GM21390 (cell line): ENCODE data around the gene MAML3.

Source experiments
- ATAC-seq: cut with Tn5 transposase; IDR thresholded peaks from one replicate; pipeline ENCODE4 v1.9.1; 2021; ENCODE audit not compliant: unreplicated experiment

Gene MAML3

DNA sequence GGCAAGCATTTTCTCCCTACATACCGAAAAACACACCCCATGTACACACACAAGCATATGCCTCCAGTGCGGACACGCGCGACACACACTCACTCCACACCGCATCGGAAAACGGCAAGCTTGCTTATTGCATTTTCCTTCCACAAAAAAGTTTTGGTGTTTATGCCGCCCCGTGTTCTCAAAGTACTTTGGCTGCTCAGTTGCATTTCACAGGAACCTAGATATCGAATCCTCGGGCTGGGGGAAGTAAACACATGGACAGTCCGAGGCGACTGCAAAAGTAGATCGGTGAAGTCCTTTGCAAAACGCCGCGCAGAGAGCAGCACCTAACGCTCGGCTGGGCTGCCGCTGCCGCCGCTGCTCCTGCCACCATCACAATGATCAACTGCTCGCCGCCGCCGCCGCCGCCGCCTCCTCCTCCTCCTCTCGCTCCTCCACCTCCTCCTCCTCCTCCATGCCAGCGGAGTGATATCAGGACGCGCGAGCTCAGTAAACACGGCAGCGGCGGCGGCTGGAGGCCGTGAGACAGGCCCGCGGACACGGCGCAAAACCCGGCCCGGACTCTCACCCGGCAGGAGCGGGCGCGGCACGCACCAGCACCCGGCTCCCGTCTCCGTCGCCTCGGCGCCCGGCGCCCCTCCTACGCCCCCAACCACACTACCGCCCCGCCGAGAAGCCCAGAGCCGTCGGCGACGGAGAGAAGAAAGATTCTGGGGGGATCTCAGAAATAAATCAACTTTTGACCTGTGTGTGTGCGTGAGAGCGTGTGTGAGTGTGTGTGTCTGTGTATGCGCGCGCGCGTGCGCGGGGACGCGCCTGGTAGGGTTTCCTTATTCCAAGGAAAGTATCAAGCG is at the start of gene MAML3:
Gene MAML3 (minus strand): TSS at position 467 of the 854 bp plus-strand sequence. CDS start 857 bp downstream, outside the sequence.
- ATAC-seq = peak; percentile 33

DNA sequence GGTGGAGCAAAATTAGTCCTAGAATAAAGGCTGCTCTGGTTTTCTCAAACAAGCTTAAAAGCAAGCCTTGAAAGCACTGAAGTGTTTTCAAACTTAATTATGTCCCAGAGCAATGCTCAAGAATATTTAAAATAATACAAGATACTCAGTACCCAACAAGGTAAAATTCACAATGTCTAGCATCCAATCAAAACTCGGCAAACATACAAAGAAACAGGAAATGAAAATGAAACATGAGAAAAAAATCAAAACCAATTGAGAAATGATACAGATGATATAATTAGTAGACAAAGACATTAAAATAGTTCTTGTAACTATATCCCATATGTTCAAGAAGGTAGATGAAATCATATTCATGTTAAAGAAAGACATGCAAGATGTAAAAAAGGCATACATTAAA is 45.0 kb upstream of the MAML3 start:
- ATAC-seq = no peak

DNA sequence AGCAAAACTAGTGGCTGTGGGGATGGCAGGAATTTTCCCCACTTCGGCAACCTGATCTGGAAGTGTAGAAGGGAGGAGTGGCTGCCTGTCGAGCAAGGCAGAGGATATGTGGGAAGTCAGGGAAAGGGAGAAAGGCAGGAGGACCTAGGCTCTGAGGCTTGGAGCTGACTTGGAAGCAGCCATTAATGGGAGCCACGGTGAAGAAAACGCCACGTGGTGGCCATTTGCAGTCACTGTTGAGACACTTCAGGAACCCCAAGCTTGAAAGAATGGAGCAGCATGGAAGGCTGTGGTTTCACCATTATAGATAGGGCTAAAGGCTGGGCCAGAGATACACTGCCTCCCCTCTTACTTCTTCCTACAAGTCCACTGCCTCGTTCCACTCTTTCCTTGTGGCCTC is 41.8 kb upstream of the MAML3 start:
- no peak for ATAC-seq

DNA sequence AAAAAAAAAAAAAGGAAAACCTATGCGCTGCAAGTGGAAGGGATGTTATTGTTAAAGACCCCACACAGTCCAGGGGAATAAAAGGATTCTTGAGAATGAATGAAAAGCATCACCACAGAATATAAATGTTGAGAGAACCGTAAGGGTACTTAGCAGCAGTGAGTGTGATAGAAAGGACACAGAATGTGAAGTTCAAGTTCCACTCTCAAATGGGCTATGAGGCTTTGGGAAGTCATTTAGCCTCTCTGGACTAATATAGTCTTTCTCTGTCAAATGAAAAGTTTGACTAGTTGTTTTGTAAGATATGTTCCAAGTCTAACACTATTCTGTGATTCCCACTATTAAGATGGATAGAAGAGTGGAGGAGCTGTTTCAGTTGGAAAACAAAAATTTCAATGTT is 35.8 kb upstream of the MAML3 start:
- ATAC-seq = no peak

DNA sequence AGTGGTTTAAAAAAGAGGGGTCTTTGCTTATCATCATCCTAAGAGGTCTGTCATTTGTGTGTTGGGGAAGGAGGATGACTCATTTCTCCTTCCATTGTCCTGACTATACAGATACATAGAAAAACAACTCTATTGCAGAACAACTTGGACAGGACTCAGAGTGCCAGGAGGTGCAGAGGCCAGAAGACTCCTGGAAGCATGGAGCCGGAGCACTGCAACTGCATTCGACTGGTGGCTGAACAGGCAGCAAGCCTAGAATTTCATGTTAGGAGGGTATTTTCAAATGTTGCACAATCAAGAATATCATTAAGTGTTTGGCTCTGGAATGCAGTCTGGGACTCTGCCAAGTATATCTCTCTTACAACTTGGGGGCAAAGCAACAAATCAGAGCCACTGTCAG is 35.0 kb upstream of the MAML3 start:
- no peak for ATAC-seq

DNA sequence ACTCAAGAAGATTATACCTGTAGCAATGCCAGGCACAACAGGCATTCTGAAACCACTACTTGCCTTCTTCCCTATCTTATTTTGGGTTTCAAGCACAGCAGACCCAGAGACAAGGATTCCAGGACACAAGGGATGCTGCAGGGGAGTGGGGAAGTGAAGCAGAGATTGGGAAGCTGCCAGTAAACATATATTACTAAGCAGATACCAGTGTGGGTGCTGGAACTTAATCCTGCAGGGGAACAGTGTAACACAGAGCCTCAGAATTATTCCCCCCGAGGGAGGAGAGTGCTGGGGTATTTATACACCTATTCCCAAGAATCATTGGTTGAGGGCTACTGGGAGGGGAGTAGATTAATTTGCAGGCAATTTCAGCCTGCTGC is 33.3 kb upstream of the MAML3 start:
- no peak for ATAC-seq

DNA sequence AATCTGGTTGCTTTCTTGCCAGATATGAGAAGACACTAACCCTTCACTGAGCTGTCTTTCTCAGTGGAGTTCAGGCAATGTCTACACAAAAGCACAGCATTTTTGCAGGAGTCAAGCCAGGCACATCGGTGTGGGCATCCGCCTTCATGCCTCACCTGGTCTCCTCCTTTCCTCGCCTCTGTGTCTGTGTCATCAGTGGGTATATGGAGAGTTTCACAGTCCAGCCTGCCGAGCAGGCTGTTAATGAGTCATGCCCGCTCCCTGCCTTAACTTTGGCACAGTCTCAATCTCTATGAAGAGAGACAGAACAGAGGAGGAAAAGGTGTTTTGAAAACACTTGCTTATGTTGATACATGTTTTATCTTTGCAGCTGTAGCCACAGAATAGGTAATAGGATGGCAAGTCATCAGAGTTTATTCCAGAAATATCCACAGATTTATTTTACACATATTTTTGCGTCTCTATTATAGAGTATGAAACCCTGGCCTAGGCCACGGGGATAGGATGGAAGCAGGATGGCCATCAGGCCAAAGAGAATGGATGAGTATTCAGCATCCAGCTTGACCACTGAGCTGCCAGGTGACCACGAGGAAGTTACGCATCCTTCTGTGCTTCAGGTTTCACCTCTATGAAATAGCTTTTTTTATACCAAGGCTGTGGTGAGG is 32.8 kb upstream of the MAML3 start:
- ATAC-seq = no peak

DNA sequence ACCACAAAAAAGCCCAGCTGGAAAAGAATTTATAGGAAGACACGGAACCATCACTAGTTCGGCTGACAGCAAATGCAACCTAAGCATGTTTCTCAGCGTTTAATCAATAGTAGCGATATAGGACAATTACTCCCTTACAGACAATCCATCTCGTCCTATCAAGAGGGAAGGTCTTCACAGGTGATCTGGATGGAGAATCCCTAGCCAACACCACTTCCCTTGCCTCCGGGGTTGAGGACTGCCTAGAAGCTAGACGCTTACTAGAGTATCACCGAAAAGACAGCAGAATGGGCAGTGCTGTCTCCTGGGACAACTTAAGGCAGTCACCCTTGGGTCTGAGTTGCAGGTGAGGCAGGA is 32.1 kb upstream of the MAML3 start:
- ATAC-seq = no peak

DNA sequence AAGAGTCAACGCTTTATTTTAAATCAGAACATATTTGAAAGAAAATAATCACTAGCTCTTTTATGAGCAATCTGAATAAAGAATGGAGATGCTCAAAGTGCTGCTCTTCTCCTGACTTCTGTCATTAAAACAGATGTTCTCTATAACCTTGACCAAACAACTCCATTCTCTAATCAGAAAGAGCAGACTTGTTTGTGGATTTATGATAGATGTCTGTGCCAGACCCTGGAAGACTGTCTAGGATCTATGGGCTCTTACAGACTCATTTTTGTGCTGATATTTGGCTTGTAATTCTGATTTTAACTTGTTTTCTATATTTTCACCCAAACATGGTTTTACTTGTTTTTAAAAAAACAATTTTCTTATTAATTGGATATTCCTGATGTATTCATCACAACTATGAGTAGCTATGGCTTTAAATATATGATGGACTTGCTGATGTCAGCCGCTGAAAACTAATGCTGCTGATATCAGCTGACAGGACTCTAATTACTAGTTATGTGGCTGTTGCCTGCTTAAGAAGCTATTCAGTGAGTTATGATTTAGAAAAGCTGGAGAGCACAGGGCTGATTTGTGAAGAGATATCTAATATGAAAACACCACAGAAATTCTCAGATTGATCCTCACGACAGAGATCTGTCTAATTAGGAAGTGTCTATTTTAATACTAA is 31.6 kb upstream of the MAML3 start:
- no peak for ATAC-seq

DNA sequence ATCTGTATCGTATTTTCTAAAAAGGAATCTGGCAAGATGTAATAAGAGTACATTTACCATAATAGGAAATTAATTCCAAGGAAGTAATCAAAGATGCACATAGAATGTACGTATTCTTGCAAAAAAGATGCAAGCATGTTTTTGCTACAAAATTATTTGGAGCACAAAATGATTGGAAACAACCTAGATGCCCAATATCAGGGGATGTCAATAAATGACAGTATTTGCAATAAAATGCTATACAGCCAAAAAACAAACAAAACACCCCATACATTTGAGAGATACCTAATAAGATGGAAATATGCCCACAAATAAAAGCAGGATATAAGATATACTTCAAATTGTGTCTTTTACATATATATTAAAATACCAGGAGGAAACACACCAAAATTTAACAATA is 29.3 kb upstream of the MAML3 start:
- no peak for ATAC-seq

DNA sequence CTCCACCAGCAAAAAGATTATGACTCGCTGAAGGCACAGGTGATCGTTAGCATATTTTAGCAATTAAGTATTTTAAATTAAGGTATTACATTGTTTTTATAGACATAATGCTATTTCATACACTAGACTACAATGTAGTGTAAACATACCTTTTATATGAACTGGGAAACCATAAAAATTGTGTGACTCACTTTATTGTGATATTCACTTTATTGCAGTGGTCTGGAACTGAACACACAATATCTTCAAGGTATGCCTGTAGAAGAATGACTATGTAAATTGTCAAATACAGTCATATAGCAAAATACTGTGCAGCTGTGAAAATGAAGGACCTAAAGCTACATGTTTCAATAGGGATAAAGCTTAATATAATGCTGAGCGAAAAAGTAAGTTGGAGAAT is 26.6 kb upstream of the MAML3 start:
- ATAC-seq = no peak

DNA sequence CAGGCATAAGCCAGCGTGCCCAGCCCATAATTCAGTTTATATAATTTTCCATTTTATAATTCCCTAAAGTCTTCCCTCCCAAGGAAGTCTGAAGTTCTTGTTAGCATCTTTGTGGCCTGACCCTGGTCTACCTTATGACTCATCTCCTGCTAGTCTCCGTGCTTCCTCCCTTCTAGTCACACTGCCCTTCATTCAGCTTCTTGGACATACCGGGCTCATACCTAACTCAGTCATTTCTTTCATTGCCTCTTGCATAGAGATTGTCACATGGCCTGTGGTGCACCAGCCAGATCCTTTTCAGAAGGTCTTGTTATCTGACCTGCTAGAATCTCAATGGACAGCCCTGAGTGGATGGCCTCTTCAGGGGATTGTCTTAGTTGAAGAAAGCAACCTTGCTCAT is 22.8 kb upstream of the MAML3 start:
- ATAC-seq = no peak

DNA sequence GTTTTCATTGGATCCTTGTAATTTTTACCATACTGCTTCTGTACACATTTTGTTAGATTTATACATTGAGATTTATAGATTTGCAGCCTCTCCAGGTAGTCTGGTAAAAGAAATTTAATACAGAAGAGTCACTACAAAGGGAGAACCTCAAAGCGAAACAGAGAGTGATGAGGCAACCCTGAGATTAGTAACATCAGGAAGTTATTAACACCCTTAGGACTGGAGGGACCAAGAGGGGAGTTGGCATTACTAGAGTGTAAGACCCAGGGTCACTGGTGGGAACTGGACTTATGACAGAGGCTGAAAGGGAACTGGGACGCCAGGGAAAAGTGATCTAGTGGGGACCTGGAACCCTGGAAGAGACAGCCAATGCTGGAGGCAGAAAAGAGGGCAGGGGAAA is 20.6 kb upstream of the MAML3 start:
- ATAC-seq = no peak

DNA sequence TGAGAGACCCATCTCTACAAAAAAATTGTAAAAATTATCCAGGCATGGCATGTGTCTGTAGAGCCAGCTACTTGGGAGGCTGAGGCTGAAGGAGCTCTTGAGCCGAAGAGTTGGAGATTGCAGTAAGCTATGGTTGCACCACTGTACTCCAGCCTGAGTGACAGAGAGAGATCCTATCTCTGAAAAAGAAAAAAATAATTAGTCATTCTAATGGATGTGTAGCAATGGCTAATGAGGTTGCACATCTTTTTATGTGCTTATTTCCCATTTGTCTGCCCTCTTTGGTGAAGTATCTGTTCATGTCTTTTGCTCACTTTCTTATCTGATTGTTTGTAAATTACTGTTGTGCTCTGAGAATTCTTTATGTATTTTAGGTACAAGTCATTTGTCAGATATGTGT is 19.0 kb upstream of the MAML3 start:
- no peak for ATAC-seq

DNA sequence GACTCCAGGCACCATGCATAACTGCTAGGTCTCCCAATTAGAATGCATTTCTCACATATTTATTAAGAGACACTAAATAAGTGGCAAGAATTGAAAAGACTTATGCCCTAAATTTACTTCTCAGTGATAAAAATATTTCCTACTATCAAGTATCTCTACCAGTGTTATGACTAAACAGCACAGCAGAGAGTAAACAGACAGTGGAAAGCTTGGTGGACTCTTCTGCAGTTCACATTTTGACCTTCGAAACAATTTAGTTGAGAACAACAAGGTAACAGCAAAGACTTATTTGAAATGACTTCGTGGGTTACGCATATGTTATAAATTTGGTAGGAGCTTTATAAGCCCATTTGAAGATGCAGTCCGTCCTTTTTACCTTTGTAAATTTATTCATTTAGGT is 16.3 kb upstream of the MAML3 start:
- ATAC-seq = no peak

DNA sequence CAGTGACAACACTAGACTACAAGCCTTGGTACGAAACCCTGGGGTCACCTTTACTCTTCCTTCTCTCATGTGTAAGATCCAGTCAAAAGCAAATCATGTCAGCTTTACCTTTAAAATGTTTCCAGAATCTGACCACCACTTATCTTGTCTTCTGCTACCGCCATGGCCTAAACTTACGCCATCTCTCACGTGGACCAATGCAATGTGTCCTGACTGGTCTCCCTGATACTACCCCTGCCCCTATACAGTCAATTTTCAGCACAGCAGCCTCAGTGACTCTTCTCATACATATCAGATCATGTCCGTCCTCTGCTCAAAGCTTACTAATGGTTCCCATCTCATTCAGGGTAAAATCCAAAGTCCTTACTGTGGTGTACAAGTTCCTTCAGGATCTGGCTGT is 15.0 kb upstream of the MAML3 start:
- no peak for ATAC-seq

DNA sequence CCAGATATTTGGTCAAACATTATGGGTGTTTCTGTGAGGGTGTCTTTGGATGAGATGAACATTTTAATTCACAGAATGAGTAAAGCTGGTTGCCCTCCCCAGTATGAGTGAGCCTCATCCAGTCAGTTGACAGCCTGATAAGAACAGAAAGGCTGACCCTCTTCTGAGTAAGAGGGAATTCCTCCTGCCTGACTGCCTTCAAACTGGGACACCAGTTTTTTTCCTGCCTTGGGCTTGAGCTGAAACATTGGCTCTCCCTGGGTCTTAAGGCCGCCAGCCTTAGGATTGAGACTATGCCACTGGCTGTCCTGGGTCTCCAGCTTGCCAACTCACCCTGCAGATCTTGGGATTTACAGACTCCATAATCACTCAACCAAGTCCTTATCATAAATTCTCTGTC is 14.5 kb upstream of the MAML3 start:
- ATAC-seq = no peak

DNA sequence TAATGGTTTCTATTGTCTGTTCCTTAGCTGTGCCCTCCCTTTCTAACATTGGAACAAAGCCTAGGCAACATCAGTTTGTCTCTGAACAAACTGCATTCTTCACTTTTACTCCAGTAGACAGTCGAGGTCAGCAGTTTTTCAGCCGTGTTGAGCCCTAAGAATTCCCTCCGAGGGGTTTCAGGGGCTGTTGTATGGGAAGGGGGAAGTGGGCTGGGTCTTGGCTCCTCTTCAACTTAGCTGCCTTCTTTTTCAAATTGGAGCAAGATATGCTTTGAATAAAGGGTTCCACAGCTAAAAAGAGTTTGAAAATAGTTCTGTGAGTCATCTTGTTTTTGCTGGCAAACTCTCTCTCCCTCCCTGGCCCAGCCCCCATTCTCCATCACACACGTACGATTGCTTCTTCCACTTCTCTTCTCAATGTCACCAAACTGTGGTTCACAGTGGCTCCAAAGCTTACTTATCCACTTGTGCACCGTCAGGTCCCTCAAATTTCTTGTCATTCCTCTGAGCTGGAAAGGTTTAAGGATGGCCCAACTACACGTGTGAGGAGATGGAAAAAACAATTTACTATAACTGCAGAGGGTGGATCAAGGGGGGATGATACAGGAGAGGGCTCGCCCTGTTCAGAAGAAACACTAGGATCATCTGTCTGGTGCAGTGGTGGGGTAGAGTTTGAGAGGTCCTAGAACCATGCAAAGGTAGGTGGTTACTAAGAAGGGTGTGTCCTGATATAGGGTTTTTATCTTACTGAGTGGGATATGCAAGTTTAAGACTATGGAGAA is 9.2 kb upstream of the MAML3 start:
- ATAC-seq = no peak

DNA sequence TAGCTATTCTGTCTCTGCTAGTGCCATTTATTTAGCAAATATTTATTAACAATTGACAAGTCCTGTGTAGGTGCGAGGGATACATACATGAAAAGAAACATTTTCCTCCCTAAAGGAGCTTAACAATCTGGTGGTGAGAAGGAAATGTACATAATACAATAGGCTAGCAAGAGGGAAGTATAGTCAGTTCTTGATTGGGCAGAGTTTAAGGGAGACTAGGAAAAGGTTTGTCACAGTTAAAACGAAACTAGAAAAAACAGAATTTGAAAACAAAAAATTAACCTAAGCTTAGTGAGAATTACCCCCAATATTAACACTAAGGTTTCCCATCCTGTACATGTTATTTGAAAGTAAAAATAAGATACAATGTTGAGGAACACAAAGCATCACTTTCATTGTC is 8.6 kb upstream of the MAML3 start:
- ATAC-seq = no peak

DNA sequence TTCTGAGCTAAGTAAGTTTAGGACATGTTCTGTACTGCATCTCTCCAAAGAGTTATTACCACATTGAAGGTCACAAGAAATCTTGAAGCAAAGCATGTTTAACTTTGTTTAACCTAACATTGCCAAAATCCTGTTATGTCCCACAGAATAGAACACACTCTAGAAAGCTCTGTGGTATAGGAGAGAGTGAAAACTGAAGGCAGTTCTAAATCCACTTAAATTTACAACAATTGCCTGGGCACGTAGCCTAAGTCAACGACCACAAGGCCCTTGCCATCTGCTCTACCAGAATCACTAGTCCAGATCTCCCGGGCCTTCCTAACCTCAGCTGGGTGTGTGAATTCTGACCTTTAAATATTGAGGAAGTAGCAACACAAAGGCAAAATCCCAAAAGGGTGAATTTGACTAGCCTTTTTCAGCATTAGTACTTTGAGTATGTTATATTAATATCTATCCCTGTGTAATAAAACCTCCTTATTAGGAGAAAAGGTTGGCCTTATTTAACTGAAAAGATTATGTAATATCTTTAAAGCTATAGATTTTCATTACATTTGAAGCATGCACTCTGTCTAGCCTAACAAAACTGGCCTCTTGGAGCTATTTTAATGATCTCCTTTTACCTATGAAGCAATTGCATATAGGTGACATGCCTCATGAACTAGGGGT is 4.5 kb upstream of the MAML3 start:
- no peak for ATAC-seq

DNA sequence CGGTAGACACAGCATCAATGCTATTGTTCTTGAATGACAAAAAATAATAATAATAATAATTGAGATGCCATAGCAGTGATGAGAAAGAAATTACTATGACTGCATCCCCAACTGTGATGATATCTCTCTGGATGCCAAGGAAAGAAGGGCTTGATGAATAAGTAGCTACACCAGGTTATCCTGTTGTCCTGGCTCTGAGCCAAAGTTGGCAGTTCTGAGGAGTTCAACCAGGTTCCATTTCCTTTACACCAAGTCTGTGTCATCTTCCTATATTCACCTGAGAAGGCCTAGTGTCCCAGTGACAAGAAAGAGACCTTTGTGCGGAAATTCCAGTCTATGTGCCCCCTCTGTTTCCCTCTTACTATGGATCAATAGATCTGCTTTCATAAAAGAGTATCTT is 3.4 kb upstream of the MAML3 start:
- no peak for ATAC-seq
